ENCODE results near the gene EEFSEC.

DNA sequence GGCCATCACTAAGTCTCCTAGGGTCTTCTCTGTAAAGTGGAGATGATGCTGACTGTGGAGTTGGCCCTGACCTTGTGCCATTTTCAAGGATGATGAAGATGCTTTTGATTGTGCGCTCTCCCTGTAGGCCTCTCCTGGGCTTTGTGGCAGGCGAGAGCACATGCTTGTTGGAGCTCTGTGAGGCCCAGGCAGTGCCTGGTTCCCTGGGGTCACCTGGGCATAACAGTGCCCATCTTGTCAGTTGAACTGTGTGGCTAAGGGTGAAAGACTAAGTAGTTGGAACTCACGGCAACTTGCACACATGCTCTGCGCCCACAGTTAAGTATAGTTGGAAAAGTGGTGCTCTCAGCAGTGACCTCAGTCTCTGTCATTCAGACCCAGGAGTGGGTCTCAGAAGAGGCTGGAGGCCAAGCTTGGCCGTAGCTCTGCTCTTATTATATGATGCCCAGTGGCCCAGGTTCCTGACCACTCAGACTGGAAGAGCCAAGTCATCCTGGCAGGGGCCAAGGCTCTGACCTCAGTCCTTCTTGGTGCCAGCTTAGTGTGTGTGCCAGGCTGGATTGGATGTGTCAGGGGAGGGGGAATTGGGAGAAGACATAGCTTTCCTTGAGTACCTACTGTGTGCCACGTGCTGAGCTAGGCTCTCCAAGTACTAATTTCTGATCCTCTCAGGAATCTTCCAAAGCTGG, 154.6 kb downstream of the EEFSEC start:
- TF ChIP-seq, protein P1, sequence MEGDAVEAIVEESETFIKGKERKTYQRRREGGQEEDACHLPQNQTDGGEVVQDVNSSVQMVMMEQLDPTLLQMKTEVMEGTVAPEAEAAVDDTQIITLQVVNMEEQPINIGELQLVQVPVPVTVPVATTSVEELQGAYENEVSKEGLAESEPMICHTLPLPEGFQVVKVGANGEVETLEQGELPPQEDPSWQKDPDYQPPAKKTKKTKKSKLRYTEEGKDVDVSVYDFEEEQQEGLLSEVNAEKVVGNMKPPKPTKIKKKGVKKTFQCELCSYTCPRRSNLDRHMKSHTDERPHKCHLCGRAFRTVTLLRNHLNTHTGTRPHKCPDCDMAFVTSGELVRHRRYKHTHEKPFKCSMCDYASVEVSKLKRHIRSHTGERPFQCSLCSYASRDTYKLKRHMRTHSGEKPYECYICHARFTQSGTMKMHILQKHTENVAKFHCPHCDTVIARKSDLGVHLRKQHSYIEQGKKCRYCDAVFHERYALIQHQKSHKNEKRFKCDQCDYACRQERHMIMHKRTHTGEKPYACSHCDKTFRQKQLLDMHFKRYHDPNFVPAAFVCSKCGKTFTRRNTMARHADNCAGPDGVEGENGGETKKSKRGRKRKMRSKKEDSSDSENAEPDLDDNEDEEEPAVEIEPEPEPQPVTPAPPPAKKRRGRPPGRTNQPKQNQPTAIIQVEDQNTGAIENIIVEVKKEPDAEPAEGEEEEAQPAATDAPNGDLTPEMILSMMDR (IDR thresholded peaks at IDR 0.05) = no peak
- no peak for TF ChIP-seq POLR2A (IDR thresholded peaks at IDR 0.05)

Data from adrenal gland (tissue), 5 donors.